NCI-H446 treated with DMSO at 0.1 percent for 48 hours (cell line): ENCODE results near the gene ZRANB3.
"Not testable (repeated sequence)": the region's sequence is repeated elsewhere in the genome, so short reads cannot be mapped to it uniquely, and the experiment has no call there.

Source experiments
- DNase-seq: peaks from one replicate; lab custom pipeline; 2025; lab: John Stamatoyannopoulos, UW

Gene ZRANB3

DNA sequence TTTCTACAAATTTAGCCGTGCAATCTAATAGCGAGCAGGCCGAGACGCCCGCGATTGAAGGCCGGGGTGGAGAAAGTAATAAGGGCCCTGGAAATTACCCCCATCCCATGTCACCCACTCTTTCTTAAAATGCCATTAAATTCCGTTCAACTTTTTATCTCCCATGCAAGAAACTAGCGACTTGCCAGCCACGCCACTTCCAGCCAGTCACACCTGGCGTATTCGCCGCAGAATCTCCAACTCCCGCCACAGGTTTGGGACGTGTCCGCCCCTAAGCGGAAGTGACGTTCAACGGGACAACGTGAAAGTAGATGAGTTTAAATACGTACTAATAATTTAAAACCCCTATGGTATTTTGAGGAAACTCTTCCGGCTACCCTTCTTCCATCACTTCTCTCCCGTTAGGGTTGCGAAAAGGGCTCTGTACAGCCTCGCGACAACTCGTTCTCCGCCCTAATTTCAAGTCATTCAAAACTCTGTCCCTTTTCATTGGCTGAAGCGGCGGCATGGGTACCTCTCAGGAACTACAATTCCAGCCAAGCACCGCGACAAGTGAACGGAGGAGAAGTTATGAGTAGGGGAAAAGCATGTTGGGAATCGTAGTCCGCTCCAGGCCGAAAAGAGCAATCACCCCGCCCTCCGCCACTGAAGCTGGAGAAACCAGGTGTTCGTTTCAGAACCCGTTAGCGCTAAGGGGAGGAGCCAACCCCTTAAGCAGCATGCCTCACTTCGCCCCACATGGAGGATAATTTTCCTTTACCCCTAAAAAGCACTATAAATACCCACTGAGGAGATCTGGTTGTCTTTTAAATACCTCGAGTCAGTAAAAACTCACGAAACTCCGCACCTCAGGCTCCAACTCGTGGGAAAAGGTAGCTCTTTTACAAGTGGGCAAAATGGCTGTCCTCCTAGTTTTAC is at the start of gene ZRANB3:
Gene ZRANB3 (minus strand): TSS at position 906 of the 918 bp plus-strand sequence.
- peak; percentile 98 for DNase-seq

DNA sequence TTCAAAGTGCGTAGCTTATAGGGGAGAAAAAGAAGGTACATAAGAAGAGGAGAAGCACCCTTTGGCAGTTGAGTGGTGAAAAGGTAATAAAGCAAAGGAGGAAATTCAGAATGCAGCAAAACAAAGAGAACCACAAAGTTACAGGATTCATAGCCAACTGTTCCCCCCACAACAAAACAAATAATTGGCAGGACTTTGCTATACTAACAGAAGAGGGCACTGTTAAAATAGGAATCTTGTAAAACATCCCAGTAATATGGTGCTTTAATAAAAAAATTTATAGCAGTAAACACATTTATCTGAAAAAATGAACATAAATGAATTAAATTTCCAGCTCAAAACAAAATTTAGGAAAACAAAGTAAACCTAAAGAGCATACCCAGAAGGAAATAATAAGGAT is 42.6 kb upstream of the ZRANB3 start:
- no peak for DNase-seq

DNA sequence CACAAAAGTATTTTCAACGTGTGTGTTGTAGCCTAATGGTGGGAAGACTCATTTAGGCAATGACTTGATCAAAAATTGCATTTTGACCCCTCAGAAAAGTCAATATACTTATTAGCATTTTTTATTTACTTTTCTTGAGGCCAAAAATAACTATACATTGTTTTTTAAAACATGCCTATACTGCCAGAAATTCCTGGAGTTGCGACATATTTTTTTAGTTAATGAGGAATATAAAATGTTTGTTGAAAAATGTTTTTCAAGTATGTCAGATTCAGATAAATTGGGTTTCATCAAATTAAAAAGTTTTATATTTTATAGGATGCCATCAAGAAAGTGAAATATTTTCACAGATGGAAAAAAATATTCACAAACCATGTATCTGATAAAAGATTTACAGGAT is 39.9 kb upstream of the ZRANB3 start:
- no peak for DNase-seq

DNA sequence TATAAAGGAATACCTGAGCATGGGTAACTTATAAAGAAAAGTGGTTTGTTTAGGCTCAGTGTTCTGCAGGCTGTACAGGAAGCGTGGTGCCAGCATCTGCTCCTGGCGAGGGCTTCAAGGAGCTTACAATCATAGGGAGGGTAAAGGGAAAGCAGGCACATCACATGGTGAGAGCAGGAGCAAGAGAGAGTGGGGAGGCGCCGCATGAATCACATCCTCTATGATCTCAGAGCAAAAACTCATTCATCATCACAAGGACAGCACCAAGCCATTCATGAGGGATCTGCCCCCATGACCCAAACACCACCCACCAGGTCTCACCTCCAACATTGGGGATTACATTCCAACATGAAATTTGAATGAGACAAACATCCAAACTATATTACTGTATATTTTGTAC is 32.8 kb upstream of the ZRANB3 start:
- DNase-seq, result no peak

DNA sequence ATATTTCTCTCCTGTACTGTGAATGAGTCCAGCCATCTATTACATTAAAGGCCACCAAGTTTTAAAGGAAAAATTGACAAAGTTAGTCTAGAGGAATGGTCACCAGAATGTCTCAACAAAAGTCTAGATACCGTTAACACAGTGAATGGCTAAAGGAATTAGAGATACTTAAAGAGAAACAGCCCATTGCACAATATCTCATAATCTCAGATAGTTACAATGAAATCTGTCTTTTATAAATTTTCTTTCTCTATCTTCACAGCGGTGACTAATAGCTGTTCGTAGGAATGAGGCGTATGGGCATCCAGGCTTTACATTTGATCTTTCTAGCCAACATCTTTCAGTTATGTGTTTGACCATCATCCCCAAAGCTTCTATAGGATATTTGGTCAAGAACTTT is 30.9 kb upstream of the ZRANB3 start:
- no peak for DNase-seq

DNA sequence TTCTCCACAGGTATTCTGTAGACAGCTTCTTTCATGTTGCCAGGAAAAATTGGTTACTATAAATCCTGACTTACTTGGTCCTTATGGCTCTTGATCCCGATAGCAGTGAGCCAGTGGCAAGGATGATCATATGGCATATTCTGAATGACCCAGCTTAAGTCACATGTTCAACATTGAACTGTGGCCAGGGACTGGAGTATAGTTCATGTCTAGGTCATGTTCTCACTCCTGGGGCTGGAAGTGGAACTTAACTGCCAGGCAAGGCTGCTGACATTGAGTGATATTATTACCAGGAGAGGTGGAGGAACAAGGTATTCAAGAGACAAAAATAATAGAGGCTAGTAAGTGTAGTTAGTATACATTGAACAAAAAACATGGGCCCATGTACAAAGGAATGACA is 26.5 kb upstream of the ZRANB3 start:
- DNase-seq, result no peak

DNA sequence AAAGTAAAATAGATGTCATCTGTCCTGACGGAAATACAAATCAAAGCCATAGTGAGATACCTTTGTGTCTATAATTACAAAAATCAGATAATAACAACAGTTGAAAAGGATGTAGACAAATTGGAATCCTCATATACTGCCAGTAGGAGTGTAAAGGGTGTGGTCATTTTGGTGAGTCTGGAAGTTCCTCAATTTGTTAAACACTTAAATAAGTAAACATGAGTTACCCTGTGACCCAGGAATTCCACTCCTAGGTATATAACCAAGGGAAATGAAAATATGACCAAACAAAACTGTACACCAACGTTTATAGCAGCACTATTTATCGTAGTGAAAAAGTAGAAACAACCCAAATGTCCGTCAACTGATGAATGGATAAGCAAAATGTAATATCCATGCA is 24.3 kb upstream of the ZRANB3 start:
- DNase-seq, result no peak

DNA sequence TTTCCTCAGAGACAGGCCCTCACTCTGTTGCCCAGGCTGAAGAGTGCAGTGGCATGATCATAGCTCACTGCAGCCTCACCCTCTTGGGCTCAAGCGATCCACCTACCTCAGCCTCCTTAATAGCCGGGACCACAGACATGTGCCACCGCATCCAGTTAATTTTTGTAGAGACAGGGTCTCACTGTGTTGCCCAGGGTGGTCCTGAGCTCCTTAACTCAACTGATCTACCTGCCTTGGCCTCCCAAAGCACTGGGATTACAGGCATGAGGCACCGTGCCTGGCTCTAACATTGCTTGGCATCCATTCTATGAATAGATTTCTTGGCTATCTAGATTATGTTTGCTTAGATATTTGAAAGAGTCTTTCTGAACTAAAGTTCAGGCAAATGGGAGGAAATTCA is 21.9 kb upstream of the ZRANB3 start:
- DNase-seq, result no peak

DNA sequence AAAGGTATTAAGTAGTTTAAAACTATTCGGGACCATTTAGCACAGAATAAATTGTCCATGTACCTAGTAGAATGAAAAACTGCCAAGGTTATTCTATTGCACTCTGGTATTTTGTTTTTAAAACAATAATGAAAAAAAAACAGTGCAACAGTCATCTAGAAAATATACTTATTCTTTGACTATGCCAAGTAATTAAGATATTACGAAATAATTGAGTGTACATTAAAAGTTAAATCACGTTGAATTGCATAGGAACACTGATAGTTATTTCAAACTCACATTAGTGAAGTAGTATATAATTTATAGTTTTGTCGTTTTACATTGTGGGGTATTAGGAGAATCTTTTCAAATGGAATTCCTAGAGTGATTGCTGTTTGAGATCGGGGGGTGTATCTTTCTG is 20.3 kb upstream of the ZRANB3 start:
- no peak for DNase-seq

DNA sequence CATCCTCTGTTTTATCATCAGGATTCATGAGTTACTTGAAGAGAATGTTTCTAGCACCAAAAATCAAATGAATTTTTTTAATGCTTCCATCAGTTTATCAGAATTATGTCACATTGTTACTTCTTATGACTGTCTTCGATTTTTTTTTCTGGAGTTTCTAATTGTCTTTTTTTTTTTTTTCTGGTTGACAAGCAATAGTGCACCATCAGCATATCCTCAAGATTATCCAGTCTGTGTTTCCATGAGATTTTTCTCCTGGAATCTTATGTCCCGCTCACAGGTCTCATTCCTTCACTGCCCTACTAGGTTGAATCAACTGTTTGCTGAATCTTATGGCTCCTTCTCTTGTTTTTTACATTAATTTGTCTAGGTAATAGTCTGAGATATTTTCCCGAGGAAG is 16.3 kb upstream of the ZRANB3 start:
- DNase-seq, result no peak

DNA sequence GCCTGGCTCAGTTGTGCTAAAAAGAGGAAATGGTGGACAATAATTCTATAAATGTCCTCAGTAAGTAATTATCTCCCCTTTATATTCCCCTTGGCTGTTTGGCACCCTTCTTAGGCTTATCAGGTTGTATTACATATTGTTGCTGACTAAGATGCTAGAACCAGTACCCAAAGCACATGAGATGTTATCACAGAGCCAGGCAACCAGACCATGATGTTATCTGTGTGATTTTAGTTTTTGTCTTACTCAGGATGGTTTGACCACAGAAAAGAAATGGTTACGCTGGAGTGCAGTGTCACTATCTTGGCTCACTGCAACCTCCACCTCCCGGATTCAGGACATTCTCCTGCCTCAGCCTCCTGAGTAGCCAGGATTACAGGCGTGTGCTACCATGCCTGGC is 15.4 kb upstream of the ZRANB3 start:
- DNase-seq, result no peak

DNA sequence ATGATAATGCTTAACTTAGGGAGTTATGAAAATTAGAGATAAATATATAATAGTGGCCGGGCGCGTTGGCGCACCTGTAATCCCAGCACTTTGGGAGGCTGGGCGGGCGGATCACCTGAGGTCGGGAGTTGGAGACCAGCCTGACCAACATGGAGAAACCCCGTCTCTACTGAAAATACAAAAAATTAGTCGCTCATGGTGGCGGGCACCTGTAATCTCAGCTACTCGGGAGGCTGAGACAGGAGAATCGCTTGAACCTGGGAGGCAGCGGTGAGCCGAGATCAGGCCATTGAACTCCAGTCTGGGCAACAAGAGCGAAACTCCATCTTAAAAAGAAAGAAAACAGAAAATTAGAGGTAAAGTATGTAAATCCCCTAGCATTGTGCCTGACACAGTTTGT is 2.5 kb upstream of the ZRANB3 start:
- not testable (repeated sequence) for DNase-seq

DNA sequence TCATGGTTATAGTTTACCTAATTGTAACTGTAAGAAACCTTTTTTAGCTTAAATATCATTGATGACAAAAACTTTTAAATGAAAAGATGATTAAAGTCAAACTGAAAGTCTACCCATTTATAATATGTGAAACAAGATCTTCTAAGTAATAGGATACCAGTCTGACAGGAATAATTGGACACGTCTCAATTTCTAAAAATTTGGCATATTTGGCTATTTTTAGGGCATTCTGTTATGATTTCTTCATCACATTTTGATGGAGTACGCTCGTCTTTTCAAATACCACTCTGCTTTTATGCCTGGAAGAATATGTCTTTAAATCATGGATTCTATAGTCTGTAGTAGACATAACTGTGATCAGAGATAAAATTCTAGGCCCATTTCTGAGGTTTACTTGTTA is 1.6 kb upstream of the ZRANB3 start:
- DNase-seq, result no peak

DNA sequence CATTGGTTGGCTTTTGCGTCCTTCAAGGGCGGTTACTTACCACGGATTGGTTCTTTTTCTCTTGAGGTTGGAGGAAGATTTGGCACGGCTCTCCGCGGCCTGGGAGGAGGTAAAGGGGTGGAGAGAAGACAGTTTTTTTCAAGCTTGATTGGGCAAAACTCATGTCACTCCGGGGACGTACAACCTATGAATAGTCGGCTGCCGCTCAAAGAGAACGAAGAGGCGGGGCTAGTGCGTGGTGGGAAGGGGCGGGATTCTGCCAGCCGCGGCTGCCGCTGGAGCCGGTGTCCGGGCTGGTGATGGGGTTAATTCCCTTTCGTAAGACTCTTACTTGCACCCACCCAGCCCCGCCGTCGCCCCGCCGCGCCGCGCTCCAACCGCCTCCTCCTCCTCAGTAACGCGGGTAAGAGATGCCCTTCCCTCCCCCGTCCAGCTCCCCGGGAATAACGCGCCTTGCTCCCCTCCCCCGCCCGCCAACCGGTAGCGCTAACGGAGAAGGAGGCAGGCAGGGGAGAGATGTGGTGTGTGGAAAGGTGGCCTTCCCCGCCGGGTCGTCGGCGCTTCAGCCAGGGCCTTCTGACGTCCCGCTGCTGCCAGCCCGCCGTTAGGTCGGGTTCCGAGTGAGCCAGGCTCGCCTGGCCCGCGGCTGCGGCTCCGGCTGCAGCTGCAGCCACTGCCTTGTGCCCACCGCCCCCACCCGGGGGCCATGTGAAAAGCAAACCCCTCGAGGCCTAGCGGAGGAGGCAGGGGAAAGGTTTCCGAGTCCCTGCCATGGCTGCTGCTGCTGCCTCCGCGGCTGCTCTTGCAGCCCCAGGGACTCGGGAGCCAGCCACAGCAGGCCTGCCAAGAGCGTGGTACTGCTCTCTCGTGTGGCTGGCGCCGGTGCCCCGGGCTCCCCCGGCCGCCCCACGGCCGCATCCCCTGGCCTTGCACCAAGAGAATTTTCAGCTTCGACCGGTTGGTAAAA is 496 bp upstream of the ZRANB3 start, which contains the start of gene R3HDM1:
Gene R3HDM1 (plus strand): TSS at position 254 of the 967 bp plus-strand sequence. CDS start 73,362 bp downstream, outside the sequence.
- DNase-seq, result peak; percentile 100

DNA sequence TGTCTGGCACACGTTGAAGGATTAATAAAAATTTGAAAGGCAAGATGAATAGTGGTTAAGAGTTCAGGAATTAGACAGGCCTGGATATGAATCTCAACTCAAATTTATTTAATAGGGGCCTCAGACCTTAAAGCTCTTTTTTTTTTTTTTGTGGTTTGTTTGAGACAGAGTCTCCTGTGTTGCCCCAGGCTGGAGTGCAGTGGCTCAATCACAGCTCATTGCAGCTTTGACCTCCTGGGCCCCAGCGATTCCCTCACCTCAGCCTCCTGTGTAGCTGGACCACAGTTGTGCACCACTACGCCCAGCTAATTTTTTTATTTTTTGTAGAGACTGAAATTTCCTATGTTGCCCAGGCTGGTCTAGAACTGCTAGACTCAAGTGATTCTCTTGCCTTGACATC is 3.0 kb downstream of the ZRANB3 start:
- no peak for DNase-seq

DNA sequence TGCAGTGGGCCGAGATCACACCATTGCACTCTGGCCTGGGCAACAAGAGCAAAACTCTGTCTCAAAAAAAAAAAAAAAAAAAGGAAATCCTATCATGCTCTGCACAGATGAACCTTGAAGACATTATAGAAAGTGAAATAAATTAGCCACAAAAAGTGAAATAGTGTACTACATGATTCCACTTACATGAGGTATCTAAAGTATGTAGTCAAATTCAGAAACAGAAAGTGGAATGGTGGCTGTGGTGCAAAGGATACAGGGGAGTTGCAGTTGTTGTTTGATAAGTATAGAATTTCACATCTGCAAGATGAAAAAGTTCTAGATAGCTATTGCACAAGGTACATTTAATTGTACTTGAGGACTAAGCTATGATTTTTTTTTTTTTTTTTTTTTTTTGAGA is 5.2 kb downstream of the ZRANB3 start:
- DNase-seq, result no peak

DNA sequence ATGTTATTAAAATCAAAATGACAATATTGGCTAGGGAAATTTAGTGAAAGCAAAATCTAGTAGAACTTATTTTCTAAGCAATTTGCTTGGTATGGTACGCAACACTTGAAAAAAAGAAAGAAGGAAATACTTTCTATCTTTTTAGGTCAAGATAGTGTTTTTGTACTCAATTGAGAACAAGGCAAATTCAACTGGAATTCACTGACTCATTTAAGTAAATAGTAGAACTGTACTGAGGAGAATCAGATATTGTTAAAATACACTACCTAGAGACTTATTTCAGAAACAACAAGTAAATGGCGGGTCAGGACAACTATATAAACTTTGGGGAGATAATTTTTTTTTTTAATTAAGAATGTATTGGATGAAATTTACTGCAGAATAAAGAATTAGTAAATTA is 18.9 kb downstream of the ZRANB3 start:
- no peak for DNase-seq

DNA sequence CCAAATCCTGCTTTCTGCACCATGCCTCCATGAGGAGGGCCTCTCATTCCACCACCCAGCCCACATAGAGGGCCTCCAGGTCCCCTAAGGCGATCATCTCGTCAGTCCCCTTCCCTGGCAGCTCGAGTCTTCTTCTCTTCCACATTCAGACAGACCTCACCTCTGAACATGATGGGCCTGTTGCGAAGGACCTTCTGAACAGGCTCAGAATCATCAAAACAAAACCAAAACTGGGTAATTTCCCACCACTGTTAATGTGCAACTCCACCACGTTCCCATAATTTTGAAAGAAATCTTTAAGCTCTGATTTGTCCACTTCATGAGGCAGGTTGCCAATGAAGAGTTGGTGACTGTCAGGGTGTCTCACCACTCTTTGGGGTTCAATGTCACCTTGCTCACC is 20.4 kb downstream of the ZRANB3 start:
- no peak for DNase-seq

DNA sequence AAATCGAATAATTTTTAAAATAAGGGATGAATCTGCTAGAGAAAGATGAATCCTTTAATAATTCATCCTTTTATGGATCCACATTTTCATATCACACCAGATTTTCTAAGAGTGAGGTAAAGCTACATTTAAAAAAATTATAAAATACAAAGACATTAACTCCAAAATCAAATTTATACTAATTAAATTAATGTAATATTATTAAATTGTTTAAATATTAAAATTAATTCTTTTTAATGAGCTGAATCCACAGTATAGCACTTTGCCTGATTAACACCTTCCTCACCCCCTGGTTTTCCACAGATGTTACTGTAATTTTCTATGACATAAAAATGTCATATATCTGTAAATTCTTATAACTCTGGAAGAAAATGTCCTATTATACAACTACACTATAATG is 26.2 kb downstream of the ZRANB3 start:
- no peak for DNase-seq

DNA sequence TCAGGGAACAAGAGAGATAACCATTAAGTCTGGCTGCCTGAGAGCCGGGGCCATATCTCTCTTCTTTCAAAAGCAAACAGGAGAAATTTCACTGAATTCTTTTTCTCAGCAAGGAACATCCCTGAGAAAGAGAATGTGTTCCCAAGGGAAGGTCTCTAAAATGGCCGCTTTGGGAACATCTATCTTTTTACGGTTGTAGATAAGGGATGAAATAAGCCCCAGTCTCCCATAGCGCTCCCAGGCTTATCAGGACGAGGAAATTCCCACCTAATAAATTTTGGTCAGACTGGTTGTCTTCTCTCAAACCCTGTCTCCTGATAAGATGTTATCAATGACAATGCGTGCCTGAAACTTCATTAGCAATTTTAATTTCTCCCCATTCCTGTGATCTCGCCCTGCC is 32.4 kb downstream of the ZRANB3 start:
- DNase-seq, result not testable (repeated sequence)

DNA sequence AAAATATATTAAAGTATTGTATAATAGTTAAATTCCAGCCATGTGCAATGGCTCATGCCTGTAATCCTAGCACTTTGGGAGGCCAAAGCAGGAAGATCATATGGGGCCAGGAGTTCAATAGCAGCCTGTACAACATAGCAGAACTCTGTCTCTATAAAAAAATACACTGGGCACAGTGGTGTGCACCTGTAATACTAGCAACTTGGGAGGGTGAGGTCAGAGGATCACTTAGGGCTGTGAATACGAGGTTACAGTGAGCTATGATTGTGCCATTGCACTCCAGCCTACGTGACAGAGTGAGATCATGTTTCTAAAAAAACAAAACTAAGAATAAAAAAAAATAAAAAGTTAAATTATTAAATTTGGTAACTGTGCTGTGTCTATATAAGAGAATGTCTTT is 36.1 kb downstream of the ZRANB3 start:
- no peak for DNase-seq

DNA sequence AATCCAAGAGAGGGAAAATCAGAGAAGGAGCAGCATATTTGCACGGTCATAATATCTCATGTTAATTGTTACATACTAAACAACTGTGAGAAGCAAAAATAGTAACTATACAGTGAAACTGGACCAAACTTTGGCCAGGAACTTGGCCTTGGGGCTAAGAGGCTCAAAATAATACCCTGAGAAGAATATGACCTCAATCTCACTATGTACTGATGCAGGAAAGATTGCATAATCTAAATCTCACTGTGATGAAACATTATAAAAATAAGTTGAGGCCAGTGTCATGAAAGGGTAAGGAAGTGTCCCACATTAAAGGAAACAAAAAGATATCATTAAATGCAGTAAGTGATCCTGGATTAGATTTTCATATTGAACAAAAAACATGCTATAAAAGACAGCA is 36.5 kb downstream of the ZRANB3 start:
- no peak for DNase-seq

DNA sequence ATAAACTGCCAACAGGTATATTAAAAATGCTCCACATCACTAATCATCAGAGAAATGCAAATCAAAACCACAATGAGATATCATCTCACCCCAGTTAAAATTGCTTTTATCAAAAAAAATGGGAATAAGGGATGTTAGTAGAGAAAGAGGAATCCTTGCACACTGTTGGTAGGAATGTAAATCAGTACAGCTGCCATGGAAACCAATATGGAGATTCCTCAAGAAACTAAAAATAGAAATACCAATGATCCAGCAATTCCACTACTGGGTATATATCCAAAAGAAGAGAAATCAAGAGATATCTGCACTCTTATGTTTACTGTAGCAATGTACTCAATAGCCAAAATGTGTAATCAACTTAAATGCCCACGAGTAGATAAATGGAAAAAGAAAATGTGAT is 40.6 kb downstream of the ZRANB3 start:
- DNase-seq, result no peak
